Measurements from ENCODE around the gene LRRC34.

The LRRC34 gene

GRCh38 chr3:169812332-169813235 is at the start of gene LRRC34, which contains the start of gene LRRIQ4:
LRRC34 (minus strand) TSS chr3:169812904; CDS start chr3:169812548, 356 bp downstream.
LRRIQ4 (plus strand) TSS chr3:169812870; CDS start chr3:169821922, 9,052 bp downstream.
- DNase-seq: peak; percentile 75

- no peak for DNase-seq
Measured at GRCh38 chr3:169861871-169862270, 49.2 kb upstream of the LRRC34 start.

GRCh38 chr3:169857811-169858210 is 45.1 kb upstream of the LRRC34 start:
- no peak for DNase-seq

GRCh38 chr3:169855514-169855913 is 42.8 kb upstream of the LRRC34 start:
- DNase-seq: no peak

GRCh38 chr3:169850618-169851017 is 37.9 kb upstream of the LRRC34 start:
- DNase-seq: no peak

- no peak for DNase-seq
Measured at GRCh38 chr3:169848741-169849140, 36.0 kb upstream of the LRRC34 start.

- no peak for DNase-seq
Measured at GRCh38 chr3:169847896-169848295, 35.2 kb upstream of the LRRC34 start.

- no peak for DNase-seq
Measured at GRCh38 chr3:169846458-169847193, 33.9 kb upstream of the LRRC34 start.

GRCh38 chr3:169842960-169843359 is 30.3 kb upstream of the LRRC34 start:
- DNase-seq: no peak

GRCh38 chr3:169841171-169841570 is 28.5 kb upstream of the LRRC34 start:
- DNase-seq: no peak

- DNase-seq: no peak
Measured at GRCh38 chr3:169838511-169839030, 25.9 kb upstream of the LRRC34 start.

- no peak for DNase-seq
Measured at GRCh38 chr3:169836942-169837275, 24.2 kb upstream of the LRRC34 start.

- peak; percentile 28 for DNase-seq
Measured at GRCh38 chr3:169836078-169836941, 23.6 kb upstream of the LRRC34 start.

- no peak for DNase-seq
Measured at GRCh38 chr3:169835533-169835932, 22.8 kb upstream of the LRRC34 start.

GRCh38 chr3:169827712-169828111 is 15.0 kb upstream of the LRRC34 start:
- DNase-seq: peak; percentile 32

- no peak for DNase-seq
Measured at GRCh38 chr3:169825316-169825715, 12.6 kb upstream of the LRRC34 start.

GRCh38 chr3:169822983-169823382 is 10.3 kb upstream of the LRRC34 start:
- no peak for DNase-seq

- DNase-seq: no peak
Measured at GRCh38 chr3:169822540-169822939, 9.8 kb upstream of the LRRC34 start.

GRCh38 chr3:169822091-169822490 is 9.4 kb upstream of the LRRC34 start:
- DNase-seq: no peak

GRCh38 chr3:169818316-169818715 is 5.6 kb upstream of the LRRC34 start:
- peak; percentile 14 for DNase-seq

- no peak for DNase-seq
Measured at GRCh38 chr3:169815590-169816150, 3.0 kb upstream of the LRRC34 start.

- peak; percentile 63 for DNase-seq
Measured at GRCh38 chr3:169813757-169814517, 1.2 kb upstream of the LRRC34 start.

Data from inflammatory macrophage treated with lipopolysaccharide for 4 hours (primary cell).